Myocyte (in vitro differentiated cells): Measurements from ENCODE around the gene LRRC75B. TPM values are rescaled to one million over a fixed set of nuclear protein-coding genes. Genes with fewer than 3 reads are reported as not detected.
"Not testable (repeated sequence)": the region's sequence is repeated elsewhere in the genome, so short reads cannot be mapped to it uniquely, and the experiment has no call there.

Source experiments
- DNase-seq: peaks from one replicate; pipeline ENCODE4 v3.0.0-alpha.2; 2012; ENCODE audit warnings: low read depth
- total RNA-seq: library from RNA; depleted of rRNA; stranded (reverse); fragments of >200 nt; gene quantifications from 2 replicates; pipeline ENCODE4 v1.2.3, GENCODE V29; 2014

LRRC75B gene
- total RNA-seq, 1 donor from 2014 or later, result 10.0 TPM

- not testable (repeated sequence) for DNase-seq
Measured at GRCh38 chr22:24602847-24603769, 10.2 kb upstream of the LRRC75B start, which contains the start of gene GGT1. Gene GGT1 (plus strand): TSS chr22:24603193. CDS start chr22:24611082, 7,889 bp downstream.

DNA sequence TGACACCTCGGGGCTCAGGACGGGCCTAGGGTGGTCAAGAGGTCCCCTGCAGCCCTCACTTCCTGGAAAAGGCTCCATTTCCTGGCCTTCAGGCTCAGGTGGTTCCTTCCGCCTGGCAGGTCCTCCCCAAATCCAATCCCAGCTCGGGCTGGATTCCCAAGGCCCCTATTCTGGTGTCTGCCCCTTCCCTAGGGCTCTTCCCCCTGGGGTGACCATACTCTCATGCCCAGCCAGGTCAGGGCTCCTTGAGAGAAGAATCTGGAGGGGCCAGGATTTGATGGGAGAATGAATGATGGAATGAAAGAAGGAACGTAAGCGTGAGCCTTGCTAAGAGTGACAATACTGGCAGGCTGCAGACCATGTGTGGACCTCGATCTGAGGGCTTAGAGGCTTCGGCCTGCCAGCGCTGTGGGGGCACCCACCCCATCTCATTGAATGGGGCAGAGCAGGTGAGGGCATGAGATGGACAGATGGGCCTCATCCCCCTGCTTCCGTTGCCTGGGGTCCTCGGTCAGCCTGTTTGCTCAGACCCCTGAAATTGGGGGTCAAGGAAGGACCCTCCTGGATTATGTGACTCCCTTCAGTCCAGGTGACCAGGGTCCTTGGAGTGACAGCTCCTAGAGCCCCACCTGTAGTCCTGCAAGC, 9.4 kb upstream of the LRRC75B start:
- not testable (repeated sequence) for DNase-seq

DNA sequence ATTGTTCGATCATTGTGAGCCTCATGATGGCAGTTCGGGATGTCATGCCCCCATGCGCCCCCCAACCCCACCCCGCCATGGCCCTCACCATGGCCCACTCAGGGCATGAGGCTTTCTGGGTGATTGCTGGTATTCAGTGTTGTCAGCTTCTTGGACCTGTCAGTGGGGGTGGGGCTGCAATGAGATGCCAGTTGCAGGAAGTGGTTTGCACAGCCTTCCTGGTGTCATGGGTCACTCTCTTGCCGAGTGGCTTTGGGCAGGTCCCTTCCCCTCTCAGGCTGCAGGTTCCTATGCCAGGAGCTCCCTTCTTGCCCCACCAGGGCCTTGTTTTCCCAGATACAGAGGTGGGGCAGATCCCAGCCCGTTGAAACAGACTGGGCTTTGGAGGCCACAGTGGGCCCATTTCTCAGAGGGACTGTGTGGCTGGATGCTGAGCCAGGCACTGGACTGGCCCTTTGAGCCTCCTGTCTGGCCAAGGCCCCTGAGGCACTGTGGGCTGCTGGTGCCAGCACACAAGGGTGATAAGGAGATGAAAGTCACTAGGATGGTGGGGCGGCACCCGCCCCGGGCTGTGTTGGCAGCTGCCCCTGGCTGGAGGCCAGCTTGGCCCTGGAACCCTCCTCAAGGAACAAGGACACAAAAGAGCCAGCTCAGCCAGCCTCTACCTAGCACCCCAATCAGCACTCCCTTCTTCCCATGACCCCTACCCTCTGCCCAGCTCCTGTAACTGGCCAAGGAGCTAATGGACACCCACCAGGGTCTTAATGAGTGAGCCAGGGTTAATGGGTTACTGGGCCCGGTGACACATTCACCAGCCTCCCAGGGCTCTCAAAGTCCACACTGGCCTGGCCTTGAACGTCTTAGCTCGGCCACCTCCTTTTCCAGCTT, 8.6 kb upstream of the LRRC75B start:
- no peak for DNase-seq

GRCh38 chr22:24599958-24600715, 7.3 kb upstream of the LRRC75B start:
- DNase-seq, result not testable (repeated sequence)

DNA sequence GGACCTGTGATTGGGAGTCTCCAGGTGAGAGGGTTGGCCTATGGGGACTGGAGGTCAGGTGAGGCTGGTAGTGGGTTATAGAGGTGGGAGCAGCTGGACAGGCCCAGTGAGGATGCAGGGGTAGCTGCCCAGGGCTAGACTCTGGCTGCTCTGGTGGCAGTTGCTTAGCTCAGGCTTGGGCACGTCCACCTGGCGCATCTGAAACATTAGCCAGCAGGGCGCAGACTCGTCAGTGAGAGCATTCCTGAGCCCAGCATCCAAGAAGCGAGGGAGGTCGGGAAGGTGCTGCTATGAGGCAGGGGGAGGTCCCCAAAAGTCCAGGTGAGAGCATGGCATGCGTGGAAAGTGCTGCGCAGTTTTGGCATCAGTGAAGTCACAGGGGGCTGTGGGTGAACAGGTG, 6.6 kb upstream of the LRRC75B start:
- no peak for DNase-seq

DNA sequence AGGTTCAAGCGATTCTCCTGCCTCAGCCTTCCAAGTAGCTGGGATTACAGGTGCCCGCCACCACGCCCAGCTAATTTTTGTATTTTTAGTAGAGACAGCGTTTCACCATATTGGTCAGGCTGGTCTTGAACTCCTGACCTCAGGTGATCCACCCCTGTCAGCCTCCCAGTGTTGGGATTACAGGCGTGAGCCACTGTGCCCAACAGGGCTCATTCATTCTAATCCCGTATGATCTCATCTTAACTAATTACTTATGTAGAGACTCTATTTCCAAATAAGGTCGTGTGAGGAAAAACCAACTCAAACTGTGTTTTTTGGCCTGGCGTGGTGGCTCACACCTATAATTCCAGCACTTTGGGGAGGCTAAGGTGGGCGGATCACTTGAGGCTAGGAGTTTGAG, 4.2 kb upstream of the LRRC75B start:
- not testable (repeated sequence) for DNase-seq

GRCh38 chr22:24595863-24596262, 3.0 kb upstream of the LRRC75B start:
- DNase-seq, result no peak

GRCh38 chr22:24595228-24595627, 2.4 kb upstream of the LRRC75B start:
- DNase-seq, result no peak

GRCh38 chr22:24594569-24595120, 1.8 kb upstream of the LRRC75B start:
- DNase-seq, result no peak

- DNase-seq, result no peak
Measured at GRCh38 chr22:24593836-24594568, 1.1 kb upstream of the LRRC75B start.

GRCh38 chr22:24593559-24593835, 624 bp upstream of the LRRC75B start:
- DNase-seq, result not testable (repeated sequence)

- DNase-seq, result peak; percentile 19
Measured at GRCh38 chr22:24592058-24592850, 619 bp downstream of the LRRC75B start.

GRCh38 chr22:24591286-24591830, 1.5 kb downstream of the LRRC75B start:
- no peak for DNase-seq

DNA sequence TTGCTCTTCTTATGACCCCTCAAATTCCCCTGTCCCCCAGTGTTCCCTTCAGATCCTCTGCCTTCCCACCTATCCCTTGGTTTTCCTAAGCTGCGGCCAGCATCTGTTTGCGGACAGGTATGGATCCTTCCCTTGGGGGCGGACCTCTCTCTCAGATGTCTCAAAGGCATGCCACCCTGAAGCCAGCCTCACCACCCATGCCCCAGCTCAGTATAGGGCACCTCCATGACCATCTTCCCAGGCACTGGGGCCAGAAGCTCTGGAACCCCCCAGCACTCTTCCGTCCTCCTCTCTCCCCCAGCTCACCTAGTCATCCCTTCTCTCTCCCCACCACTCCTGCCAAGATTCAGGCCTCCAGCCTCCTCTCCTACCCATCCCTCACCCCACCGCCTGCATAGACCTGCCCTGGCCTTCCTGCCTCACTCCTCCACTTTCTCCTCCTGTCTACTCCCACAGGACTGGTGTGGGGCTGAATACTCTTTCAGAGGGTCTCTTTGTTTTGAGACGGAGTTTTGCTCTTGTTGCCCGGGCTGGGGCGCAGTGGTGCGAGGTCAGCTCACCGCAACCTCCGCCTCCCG, 2.2 kb downstream of the LRRC75B start:
- no peak for DNase-seq

DNA sequence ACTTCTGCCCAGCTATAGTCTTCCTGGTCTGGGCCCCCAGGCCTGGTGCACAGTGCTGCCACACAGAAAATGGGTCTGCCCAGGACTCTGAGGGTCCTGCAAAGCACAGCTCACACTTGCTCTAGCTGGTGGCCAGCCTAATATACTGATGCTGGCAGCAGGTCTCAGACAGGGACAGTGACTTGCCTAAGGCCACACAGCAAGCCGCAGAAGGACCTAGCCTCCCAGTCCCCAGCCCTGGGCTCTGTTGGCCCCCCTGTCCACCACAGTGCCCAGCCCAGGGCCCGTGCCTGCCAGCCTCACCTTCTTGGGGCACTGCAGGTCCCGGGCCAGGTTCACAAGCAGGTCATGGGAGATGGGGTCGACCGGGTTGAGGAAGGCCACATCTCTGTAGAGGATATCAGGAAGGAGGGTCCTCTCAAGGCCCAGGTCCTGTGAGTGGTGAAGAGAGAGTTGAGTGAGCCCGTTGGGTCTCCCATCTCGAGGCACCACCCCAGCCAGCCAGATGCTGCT, 3.3 kb downstream of the LRRC75B start:
- DNase-seq, result no peak

DNA sequence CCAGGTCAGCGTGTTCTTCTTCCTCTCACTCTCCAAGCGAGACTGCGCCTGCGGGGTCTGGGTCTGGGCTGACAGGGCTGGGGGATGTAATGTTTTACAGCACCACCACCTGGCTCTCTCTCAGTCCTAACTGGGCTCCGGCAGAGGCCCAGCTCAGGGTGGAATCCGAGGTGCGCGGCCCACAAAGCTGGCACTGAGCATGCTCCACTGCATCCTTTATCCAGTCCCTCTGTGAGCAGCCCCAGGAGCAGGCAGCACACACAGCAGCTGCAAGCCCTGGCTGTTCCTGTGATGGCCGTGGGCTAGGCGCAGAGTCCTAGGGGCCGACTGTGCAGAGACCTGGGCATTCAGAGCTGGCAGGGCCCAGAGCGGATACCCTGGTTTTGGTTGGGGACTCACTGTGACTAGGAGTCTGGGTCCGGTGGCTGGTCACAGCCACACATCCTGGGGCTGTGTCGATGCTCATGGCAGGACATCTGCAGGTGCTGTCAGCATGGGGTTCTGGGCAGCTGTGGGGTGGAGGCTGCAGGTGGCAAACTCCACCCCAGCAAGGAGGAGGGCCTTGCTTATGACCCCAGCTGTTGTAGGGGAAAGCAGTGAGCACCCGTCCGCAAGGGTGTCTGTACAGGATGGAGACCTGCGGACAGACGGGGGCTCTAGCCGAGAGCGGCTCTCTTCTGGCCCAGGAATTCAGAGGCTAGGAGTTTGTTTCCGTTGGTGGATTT, 4.0 kb downstream of the LRRC75B start:
- DNase-seq, result no peak

DNA sequence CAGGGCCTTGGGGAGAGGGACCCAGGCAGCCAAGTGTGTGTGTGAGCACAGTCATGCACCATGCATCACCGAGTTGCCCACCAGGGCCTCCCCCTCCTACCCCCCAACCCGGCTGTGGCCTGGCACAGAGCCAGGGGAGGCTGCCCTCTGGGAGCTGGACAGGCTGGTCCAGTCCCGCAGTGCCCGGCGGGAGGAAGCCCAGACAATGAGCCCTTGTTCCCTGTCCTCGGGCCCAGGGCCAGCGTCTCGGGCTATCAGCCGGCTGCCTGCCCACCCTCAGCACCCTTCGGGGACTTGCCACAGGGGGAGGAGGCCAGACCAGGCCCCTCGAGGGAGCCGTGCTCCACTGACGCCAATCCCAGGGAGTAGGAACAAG, 4.5 kb downstream of the LRRC75B start:
- DNase-seq, result no peak
